ENCODE results near the gene RPL26. TPM values are rescaled to one million over a fixed set of nuclear protein-coding genes. Genes with fewer than 3 reads are reported as not detected.
"Not testable (repeated sequence)": the region's sequence is repeated elsewhere in the genome, so short reads cannot be mapped to it uniquely, and the experiment has no call there.

RPL26 gene
- total RNA-seq, 4 donors from 2014 or later, result 851 to 2,184 (median 1,124) TPM

DNA sequence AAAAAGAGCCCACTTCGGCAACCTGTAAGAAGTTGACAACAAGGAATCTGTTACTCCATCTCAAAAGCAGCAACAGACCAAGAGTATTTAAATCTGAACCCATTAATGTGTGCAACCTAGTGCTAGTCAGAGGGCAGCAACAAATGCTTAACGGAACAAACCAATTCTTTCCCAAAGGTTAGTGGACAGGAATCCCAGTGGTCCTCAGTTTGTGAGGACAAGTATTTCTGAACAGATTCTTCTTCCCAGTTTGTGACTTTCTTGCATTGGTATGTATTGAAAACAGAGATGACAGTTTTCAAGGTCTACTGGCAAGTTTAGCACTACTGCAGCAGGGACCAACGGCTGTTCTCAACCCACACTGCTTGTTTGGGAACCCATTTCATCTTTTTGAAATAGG lies 2.9 kb downstream of the RPL26 start:
- no peak overlapping the region for H3K27ac ChIP-seq
- no peak overlapping the region for H3K4me3 ChIP-seq
- H3K4me1 ChIP-seq, result peaks cover 0 to 47% (median 17%) of the 10 kb centered on the region in 4 donors
- H3K36me3 ChIP-seq, result peaks cover 0 to 48% (median 0%) of the 10 kb centered on the region in 3 donors
- DNase-seq, result no peak
- TF ChIP-seq POLR2A (IDR thresholded peaks at IDR 0.05), result no peak
- TF ChIP-seq, protein P1, sequence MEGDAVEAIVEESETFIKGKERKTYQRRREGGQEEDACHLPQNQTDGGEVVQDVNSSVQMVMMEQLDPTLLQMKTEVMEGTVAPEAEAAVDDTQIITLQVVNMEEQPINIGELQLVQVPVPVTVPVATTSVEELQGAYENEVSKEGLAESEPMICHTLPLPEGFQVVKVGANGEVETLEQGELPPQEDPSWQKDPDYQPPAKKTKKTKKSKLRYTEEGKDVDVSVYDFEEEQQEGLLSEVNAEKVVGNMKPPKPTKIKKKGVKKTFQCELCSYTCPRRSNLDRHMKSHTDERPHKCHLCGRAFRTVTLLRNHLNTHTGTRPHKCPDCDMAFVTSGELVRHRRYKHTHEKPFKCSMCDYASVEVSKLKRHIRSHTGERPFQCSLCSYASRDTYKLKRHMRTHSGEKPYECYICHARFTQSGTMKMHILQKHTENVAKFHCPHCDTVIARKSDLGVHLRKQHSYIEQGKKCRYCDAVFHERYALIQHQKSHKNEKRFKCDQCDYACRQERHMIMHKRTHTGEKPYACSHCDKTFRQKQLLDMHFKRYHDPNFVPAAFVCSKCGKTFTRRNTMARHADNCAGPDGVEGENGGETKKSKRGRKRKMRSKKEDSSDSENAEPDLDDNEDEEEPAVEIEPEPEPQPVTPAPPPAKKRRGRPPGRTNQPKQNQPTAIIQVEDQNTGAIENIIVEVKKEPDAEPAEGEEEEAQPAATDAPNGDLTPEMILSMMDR (IDR thresholded peaks at IDR 0.05), result no peak
- no peaks in the 10 kb centered on the region for H3K9me3 ChIP-seq
- H3K27me3 ChIP-seq, result no peaks in the 10 kb centered on the region

DNA sequence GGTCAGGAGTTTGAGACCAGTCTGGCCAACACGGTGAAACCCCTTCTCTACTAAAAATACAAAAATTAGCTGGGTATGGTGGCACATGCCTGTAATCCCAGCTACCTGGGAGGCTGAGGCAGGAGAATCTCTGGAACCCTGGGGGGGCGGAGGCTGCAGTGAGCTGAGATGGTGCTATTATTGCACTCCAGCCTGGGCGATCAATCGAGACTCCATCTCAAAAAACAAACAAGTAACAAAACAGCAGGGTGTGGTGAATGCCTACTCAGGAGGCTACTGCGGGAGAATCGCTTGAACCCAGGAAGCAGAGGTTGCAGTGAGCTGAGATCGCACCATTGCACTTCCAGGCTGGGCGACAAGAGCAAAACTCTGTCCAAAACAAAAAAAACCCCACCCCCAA lies 4.9 kb downstream of the RPL26 start:
- Histone ChIP-seq H3K36me3 (peaks cover 0 to 48% (median 0%) of the 10 kb centered on the region in 3 donors), H3K4me1 (peaks cover 0 to 44% (median 17%) of the 10 kb centered on the region in 4 donors)
- DNase-seq, H3K27ac ChIP-seq, H3K4me3 ChIP-seq, H3K27me3 ChIP-seq, H3K9me3 ChIP-seq: not testable (repeated sequence)

DNA sequence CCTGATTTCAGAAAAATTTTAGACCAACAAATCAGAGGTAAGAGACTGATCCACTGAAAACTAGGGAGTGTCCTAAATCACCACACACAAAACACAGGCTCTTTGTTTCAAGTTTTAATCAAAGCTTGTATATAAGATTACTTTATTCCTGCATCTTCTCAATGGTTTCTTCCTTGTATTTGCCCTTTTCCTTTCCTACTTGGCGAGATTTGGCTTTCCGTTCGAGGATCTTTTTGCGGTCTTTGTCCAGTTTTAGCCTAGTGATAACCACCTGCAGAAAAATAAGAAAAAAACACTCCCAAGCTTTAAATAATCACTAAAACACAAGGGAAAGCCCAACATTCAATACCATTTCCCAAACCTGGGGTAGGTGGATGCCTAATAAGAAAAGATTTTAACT lies 5.6 kb downstream of the RPL26 start:
- TF ChIP-seq, protein P1 (IDR thresholded peaks at IDR 0.05), result no peak
- TF ChIP-seq POLR2A (IDR thresholded peaks at IDR 0.05), result no peak
- H3K27ac ChIP-seq, result peak overlapping the region in 2 of 4 donors; percentile 79 to 80
- no peak for DNase-seq
- H3K9me3 ChIP-seq, result no peaks in the 10 kb centered on the region
- H3K4me1 ChIP-seq, result peaks cover 0 to 44% (median 17%) of the 10 kb centered on the region in 4 donors
- H3K4me3 ChIP-seq, result no peak overlapping the region
- H3K27me3 ChIP-seq, result no peaks in the 10 kb centered on the region
- H3K36me3 ChIP-seq, result peaks cover 0 to 48% (median 0%) of the 10 kb centered on the region in 3 donors

DNA sequence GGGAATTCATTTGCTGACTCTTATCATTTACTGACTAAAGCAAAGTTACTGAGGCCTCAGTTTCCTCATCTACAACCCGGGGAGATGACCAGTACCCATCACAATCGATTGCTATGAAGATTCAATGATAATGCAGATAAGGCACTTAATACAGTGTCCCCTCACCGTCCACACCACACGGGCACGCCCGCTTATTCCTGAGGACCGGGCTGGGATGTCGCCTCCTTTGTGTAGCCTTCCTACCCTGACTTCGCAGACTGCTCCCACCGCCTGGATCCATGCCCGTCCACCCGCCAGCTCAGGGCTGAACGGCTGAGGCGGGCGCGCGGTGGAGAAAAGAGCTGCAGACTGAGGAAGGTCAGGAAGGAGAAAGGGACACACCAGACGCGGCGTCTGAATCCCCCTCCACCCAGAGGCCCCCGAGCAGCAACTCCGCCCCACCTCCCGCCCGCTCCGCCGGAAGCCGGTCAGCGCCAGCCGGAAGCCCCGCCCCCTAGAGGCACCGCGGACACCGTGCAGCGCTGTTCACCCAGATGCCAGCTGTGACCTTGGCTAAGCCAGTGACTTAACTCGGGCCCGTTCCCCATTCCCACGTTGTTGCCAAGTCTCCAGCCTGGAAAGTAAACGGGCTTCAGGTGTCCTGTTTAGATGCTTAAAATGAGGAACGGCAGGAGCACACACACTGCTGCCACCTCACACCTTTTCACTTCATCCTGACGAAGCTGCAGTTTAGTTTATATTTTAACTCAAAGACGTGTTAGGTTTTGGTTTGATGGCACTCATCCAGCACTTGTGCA lies 6.5 kb downstream of the RPL26 start, which contains the start of gene KRABD2:
Gene KRABD2, minus strand, starts transcription at position 434 of the 797 bp plus-strand sequence.
- Histone ChIP-seq H3K36me3 (peaks cover 0 to 48% (median 0%) of the 10 kb centered on the region in 3 donors), H3K27ac (peak within 1 kb of the TSS; percentile 78 to 84 (median 80)), H3K4me1 (peaks cover 0 to 36% (median 12%) of the 10 kb centered on the region in 4 donors), H3K9me3 (no peaks in the 10 kb centered on the region), H3K4me3 (peak within 1 kb of the TSS; percentile 50 to 79 (median 68)), H3K27me3 (no peaks in the 10 kb centered on the region)
- peak; percentile 63 to 73 for TF ChIP-seq POLR2A (IDR thresholded peaks at IDR 0.05)
- TF ChIP-seq, protein P1 (IDR thresholded peaks at IDR 0.05), result peak; percentile 34 to 64 (median 56)
- DNase-seq, result peak; percentile 83 to 95 (median 94)

DNA sequence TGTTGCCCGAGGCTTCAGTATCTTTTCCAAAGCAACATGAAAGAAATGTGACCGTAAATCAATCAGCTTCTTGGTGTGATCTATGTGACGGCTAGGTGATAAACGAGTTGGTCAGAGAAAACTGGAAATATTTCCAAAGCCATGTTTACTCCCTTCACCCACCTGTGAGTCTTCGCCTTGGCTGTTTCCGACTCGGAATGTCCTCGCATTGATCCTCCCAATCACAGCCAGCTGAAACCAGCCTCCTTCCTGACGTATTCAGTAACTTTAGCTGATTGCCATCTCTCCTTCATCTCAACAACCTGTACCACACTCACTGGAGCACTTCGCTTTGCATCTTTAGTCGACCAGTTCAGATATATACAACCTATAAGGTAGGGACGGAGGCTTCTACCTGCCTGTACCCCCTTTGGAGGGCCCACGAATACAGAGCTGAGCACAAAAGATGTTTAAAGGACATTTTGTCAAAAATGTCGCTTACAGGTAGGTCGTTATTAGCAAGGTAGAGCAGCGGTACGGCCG lies 7.2 kb downstream of the RPL26 start:
- H3K27me3 ChIP-seq, result no peaks in the 10 kb centered on the region
- H3K36me3 ChIP-seq, result peaks cover 0 to 47% (median 0%) of the 10 kb centered on the region in 3 donors
- no peak for DNase-seq
- no peak for TF ChIP-seq POLR2A (IDR thresholded peaks at IDR 0.05)
- TF ChIP-seq, protein P1 (IDR thresholded peaks at IDR 0.05), result no peak
- H3K4me3 ChIP-seq, result peak overlapping the region; percentile 50 to 79 (median 68)
- no peaks in the 10 kb centered on the region for H3K9me3 ChIP-seq
- peak overlapping the region; percentile 78 to 84 (median 80) for H3K27ac ChIP-seq
- peaks cover 0 to 29% (median 7%) of the 10 kb centered on the region in 4 donors for H3K4me1 ChIP-seq

DNA sequence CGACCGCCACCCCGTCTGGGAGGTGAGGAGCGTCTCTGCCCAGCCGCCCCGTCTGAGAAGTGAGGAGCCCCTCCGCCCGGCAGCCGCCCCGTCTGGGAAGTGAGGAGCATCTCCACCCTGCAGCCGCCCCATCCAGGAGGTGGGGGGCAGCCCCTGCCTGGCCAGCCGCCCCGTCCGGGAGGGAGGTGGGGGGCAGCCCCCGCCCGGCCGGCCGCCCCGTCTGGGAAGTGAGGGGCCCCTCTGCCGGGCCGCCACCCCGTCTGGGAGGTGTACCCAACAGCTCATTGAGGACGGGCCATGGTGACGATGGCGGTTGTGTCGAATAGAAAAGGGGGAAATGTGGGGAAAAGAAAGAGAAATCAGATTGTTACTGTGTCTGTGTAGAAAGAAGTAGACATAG lies 9.1 kb downstream of the RPL26 start:
- H3K27me3 ChIP-seq, result not testable (repeated sequence)

More for the DNA sequence above, 9.1 kb downstream of the RPL26 start:
- Histone ChIP-seq H3K36me3 (peaks cover 0 to 47% (median 0%) of the 10 kb centered on the region in 3 donors), H3K4me1 (peaks cover 0 to 19% (median 3%) of the 10 kb centered on the region in 4 donors)
- H3K9me3 ChIP-seq, H3K27ac ChIP-seq, DNase-seq, H3K4me3 ChIP-seq: not testable (repeated sequence)

All from Peyer's patch (tissue), 4 donors.